OCI-M2 (cell line): ENCODE measurements around the gene TTLL6.

Experiments
- DNase-seq: peaks from one replicate; lab custom pipeline; 2025; ENCODE audit not compliant: unreplicated experiment; lab: John Stamatoyannopoulos, UW

TTLL6 gene

DNA sequence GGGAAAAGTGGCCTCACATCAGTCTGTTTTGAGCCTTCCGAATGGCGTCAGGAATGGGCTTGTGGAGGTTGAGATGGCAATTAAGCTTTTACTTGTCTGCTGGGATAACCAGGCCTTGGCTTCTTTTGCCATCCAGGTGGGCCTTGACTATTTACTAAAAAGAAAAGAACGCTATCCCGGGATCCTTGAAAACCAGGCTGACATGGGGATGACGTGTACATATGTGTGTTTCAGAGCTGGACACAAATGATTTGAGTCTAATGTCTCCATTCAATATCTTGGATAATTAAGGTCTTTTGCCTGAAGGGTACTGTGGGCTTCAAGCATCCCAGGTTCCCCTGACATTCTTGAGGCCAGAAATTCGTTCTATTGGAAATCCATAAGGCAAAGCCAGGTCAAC lies 55.9 kb downstream of the TTLL6 start:
- DNase-seq, result no peak

DNA sequence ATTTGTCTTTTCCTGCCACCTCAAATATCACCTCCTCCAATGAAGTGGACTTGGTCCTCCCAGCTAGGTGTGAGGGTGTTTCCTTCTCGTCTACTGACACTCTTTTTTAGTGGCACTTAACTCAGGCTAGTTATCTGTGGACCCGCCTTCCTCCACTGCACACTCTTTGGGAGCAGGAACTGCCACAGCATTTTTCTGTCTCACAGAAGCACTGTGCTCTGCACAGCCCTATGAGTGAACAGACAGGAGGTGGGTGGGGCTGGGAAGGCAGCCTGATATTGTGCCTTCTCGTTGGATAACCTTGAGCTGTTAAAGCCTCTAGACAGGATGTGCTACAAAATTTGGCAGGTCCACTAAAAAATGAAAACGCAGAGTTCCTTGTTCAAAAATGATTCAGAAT lies 56.6 kb downstream of the TTLL6 start:
- DNase-seq, result no peak

DNA sequence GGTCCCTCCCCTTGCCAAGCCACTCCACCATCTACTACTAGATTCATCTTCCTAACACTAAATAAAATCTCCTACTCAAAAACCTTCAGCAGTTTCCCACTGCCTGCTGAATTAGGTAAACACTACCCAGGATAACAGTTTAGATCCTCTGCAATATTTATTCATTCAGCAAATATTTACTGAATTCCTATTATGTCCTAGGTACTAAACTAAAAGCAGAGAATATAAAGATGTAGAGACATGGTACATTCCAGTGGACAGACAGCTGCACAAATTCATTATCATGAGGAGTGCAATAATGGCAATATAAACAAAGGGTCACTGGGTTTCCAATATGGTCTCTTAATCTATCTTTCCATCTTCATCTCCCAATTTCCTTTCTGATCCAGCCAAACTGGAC lies 57.7 kb downstream of the TTLL6 start:
- DNase-seq, result no peak

DNA sequence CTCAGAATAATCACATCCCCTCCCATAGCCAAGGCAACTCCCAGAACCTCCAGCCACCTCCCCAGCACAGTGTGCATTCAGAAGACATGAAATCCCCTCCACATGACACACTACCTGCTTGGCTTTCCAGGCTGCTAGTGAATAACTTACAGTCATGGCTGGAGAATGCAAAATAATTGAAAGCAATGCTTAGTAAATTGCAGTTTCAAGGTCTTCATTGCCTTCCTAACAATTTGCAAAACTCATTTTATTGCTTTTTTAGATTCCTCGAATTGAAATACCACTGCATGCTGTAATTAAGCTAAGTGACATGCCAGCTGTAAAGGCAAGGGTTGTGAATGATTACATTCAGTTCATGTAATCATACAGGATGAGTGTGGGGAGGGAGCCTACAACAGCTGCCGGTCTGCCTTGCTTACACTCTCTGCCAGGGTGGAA lies 59.5 kb downstream of the TTLL6 start:
- no peak for DNase-seq

DNA sequence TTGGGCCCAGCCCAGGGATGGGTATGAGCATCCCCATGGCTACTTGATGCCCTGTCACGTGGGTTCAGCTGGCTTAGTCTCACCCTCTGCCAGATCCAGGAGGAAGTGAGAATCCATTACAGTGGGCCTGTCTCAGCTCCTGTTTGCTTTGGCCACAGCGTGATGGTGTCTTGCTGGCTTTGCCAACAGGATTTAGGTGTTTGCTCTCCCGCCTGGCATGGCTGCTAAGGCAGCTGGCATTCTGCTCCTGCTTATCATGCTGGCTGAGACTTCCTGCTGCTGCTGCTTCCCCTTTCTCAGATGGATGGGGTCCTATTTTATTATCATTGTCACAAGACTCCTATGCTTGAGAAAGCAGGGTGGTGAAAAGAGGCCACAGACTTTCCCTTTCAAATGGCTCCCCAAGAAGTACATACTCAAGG lies 60.2 kb downstream of the TTLL6 start:
- DNase-seq, result no peak

DNA sequence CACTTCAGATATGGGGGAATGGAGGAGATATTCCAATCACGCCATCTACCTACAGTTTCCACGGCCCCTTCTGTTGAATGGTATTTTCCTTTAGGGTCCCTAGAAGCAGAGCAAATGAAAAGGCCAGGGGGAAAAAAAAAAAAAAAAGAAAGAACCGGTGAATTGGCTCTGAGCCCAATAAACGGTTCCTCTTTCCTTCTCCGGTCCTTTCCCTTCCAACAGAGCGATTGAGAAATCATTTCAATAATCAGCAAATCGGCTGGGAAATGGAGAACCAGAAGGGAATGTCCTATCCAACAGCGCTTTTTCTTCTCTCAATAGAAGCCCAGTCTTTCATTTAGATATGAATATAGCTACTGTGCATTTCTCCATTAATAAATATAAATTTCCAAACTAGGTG lies 61.7 kb downstream of the TTLL6 start:
- DNase-seq, result no peak

DNA sequence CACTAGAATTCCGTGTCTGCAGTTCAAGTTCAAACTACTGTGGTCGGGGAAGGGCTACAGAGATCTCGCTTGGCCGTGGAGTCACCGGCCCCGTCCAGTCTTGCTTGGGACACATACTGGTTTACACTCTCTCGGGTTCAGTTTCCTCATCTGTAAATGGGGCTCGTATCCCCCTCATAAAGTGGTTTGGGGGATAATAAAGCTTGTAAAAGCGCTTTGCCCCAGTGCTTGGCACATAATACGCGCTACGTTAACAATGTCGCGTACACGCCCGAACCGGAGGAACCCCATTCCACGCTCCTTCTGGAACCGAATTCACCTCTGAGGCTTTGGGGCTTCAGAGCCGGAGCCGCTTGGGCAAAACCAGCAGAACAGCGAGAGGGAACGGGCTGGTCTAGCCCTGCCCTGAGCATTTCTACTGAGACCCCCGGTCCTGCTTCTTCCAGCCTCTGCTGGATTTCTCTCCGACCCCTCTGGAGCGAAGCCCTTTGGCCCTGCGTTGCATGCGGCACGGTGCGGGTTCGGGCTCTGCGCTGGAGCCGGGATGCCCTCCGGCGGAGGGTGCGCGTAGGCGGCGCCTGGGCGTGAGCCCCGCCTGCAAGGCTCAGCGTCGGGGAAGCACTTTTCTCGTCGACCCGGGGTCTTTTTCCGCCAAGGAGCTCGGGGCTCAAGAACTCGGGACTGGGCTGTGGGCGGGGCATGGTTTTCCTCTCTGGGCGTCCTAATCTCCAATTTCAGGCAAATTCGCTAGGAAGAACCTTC lies 62.3 kb downstream of the TTLL6 start:
- DNase-seq, result no peak

DNA sequence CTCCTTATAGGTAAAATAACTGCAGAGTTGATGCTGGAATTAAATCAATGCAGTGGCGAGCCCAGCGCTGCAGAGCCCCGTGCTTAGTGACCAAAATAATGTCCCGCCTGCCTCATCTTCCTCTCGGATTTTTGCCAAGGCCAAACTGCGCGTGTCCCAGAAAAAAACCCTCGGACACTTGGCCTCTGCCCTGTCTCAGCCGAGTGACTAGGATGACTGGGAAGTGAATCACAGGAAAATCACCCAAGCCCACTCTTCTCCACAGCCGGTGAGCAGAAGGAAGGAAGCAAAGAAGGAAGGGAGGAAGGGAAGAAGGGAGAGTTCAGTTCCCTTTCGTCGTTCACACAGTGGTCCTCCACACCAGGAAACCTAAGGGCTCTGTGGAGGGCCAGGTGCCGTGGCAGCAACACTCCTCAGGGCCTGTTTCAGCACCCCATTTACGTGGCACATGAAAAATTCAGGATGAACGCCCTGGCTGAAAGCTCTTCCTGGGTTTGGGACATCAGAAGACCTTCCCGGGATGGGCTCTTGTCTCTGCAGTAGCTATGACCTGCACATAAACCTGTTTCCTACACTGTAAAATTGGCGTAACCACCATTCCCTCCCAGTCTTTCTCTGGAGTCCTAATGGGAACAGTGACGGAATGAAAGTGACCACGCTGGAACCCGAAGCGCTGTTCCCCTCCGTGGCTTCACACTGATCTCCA lies 63.1 kb downstream of the TTLL6 start:
- no peak for DNase-seq

DNA sequence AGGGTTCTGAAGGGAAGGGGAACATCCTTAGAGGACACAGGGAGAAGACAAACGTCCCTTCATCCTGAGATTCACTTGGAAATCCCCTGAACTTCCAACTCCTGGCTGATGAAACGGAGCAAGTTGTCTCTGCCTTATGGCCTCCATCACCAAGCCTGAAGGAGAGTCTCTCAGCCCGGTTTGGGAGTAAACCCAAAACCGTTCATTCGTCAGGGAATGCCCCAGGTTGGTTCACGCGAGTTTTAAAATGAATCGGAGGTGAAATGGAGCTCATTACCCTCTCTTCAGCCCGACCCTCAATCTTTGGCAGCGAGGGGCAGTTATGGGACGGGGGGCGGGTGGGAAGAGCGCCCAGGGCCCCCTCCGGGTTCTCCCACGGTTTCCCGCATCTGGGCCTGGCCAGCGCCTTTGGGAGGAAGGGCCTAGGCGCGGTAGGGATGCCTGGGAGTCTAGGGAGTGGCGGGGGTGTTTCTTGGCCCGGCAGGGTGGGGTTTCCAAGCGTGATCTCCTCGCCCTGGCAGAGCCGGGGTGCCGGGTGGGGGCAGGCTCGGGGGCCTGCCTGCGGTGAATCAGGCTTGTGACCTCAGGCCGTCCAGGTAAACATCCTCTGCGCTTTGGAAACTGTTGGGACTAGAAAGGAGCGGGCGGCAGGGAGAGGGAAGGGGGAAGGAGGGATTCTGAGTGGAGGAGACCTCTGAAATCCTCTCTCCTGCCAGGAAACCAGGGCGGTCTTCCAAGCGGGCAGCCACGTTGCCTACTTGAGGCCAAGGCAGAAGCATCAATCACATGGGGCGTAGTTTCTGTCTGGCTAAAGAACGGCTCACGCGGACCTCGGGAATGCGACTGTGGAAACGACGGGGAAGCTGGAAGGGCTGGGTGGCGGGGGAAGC lies 64.4 kb downstream of the TTLL6 start:
- no peak for DNase-seq

DNA sequence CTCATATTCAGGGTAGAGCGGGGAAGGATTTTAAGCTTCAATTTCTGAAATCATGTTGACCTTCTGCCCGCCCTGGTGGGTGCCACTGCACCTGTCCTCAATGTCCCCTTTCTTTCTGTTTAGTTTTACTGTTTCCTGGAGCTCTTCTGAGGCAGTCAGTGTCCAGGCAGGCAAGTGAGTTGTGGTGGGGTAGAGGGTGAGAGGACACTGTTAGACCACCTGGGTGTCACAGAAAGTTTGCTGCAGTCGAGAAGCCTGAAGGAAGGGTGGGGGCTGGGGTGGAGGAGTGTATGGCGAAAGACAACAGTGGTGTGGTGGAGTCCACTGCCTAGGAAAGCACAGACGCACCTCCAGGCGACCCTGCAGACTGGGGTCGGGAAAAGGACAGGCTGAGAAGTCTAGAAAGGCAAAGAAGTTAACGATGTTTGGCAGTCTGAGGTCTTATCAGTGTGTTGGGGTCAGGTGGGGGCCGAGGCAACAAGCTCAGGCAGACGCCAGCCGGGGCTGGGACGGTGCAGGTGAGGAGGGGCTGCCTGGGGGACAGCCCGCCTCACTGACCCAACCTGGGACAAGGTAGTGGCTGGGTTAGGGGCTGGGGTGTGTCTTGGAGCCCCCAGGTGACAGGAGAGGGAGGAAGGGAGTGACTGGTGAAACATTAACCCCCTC lies 65.2 kb downstream of the TTLL6 start:
- DNase-seq, result no peak

DNA sequence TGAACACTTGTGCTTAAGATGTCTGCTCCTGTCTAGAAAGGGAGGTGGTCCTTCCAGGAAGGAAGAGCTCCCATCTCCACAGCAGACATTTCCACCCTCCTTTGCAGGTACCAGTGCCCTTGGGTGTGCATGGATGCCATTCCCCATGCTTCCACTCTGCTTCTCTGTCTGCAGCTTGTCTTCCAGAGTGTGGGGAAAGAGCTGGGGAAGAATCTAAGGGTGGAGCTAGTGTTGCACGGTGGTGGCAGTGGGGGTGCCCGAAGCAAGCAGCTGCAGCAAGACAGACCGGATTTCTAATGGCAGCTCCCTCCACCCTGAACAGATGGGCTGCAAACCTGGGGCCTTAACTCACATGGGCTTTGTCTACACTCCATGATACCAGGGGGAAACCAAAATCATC lies 65.9 kb downstream of the TTLL6 start:
- no peak for DNase-seq

DNA sequence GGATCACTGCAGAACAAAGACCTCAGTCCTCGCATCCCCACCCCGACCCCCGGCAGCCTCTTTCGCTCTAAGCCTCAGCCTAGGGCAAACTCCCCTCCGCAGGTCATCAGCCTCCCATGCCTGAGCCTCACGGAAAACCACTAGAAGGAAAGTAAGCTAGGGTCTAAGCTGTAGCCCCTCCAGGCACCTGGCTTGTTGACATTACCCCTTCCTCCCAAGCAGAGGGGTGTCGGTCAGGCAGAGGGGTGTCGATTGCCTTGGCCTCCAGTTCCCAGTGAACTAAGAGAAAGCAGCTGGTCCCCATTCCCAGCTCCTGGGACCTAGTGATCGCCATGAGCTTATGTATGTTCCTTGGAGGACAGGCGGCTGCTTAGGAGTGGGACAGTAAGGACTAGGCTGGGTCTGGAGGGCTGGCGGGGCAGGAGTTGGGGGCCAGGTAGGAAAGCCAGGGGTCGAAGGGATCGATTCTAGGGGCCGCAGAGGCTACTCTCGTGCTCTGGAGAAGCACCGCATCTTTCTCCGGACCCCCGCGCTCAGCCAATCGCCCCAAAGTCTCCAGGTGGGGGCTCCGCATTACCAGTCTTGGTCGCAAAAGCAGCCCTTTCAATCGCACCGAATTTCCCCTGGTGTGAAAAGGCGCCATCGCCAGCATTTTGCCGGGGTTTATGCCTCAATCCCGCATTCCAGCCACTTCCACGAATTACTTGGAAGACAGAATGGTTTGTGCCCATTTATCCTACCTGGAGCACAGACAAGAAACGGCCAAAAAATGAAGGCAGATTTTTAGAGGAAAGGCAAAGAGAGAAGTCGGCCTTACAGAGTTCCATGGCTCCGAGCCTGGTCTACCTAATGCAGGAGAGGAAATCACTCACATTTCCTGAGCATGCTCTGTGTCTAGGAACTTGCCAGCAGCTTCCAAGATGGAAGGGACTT lies 67.1 kb downstream of the TTLL6 start:
- no peak for DNase-seq

DNA sequence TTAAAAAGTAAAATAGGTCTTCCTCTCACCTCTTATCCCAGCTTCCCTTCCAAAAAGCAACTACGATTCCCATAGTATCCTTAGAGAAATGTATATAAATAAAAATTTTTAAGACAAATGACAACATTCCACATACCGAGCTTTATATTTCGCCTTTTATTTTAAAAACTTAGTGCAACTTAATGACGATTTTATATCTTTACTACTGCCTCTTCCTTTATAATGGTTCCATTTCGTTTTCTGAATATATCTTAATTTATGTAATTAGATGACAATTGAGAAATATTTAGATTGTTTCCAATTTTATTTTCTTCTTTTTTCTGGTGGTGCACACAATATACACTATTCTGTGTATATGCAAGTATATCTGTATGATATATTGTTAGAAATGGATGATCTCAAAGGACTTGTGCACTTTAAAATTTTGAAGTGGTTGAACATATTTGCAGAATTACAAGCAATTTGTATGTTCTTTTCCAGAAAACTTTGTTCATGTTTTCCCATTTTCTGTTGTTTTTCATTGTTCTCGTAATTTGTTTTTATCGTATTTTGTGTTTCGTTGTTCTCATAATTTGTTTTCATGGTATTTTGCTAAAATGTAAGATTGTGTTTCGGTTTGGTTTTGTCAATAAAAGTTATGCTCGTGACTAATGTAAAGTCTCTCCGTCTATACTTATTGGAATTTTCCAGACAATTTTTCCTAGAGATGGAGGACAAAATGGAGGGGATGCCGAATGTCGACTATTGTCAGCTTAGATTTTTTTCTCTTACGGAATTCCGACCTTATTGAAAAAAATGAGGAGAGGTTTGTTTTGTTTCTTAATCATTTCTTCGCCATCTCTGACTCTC lies 68.1 kb downstream of the TTLL6 start:
- no peak for DNase-seq

DNA sequence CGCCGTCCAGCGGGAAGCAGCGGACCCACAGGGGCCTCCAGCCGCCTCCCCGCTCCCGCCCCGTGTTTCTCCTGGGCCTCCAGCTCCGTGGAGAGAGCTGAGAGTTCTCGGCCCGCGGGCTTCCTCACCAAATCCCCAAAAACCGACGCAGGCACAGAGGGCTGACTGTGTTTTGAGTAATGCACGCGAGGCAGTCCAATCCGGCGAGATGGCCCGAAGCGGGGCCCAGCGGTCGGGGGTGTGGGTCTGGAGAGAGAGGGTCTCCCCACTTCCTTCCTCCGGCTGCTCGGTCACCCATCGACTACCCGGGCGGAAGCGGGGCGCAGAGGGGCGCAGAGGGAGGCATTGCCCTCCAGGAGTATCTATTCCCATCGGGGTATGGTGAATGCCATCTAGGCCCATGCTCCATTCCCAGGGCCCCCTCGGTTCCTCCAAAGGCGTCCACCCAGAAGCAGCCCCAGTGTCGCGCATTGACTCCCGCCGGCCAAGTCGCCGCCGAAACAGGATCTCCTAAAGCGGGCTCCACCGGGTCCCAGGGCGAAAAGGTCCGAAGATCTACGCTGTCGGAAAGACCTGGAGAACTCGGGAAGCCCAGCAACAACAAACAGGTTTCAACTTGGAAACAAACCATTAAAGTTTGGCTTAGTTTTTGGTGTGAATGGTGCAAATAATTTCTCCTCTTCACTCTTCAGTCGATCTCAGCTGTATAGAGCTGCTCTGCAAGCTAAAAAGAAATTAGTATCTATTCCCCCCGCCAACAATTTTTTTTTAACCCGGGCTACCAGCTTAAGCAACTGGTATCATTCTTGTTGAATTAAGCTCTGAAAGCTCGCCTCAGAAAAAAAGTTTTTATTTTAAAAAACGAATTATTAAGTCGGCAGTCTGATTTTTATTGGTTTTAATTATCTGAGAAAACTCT lies 69.3 kb downstream of the TTLL6 start:
- no peak for DNase-seq

DNA sequence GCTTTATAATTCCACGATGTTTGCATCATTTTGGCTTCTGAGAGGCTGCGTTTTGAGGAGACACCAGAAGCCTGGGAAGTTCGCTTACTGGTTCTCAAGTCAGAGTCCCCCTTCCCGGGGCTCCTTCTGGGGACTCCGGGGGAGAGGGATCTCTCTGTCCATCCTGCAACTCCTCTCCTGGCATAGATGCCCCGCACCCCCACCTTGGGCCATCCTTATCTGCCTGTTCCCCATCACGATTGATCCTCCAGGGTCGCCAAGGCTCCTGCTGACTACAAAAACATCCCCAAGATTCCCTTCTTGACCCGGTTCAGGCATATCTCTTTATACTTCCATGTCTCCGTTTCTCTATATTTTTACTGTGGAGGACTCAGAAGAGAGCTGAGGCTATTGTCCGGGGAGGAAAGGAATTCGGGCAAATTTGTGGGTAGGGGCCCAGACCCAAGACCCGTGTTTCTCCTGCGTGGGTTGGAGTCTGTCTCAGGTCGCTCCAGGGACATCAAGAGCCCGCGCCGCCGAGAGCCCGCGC lies 70.0 kb downstream of the TTLL6 start:
- no peak for DNase-seq

DNA sequence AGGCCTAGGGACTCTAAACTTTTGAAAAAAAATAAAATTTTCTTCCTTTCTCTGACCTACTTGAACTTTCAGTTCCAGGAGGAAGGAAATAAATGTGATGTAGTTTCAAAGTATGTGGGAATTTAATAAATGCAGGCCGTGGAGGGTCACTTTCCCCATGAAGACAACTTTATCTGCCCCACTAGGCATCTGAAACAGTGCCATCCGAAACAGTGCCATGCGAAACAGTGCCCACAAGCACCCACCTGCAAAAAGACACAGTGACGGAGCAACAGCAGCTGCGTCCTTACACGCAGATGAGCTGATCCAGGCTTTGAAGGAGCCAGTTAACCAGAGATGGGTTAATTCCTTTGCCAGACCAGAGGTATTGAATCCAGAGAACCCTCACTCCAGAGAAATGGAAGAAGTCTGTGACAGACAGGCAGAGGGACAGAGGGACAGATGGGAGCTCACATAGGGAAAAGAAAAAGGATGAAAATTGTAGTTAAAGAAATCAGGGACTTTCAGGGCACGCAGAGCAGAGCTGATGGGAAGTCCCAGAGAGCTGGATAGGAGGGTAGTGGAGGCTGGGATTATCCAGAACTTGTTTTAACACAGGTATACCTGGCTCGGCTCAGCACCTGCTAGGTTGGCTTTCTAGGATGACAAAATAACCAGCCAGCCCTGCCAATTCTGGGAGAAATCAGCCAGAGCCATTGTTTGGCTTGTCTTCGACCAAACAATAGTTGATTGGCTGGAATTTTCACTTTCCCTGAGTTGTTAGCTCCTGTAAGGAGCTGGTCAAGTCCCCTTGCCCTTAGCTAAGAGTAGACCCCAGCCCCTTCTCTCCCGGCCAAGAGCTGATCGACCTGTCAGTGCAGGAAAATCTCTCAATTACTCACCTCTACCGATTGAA lies 71.4 kb downstream of the TTLL6 start:
- no peak for DNase-seq

DNA sequence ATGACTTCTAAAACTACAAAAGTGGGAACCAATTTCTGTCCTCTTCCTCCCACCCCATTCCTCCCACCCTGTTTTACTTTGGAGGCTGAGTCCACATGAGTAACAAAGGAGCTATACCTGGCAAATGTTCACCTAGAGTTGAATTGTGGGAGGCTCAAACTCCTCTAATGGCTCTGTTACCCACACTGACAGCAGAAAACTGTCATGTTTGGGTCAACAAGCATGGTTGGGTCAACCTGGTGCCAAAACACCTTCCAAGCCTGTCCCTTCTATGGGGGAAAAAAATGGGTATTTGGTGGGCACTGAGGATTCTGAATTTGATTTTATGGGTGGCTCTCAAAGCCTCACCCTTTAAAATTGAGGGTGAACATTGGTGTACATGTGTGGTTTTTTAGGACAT lies 76.5 kb downstream of the TTLL6 start:
- DNase-seq, result no peak
